ENCODE results near the gene DUSP22. TPM values are rescaled to one million over a fixed set of nuclear protein-coding genes. Genes with fewer than 3 reads are reported as not detected.

The DUSP22 gene
- total RNA-seq, 2 donors from 2014 or later, result 13.8 to 34.8 TPM

- Histone ChIP-seq H3K27me3 (no peaks in the 10 kb centered on the region), H3K4me1 (no peaks in the 10 kb centered on the region), H3K4me3 (no peak overlapping the region), H3K27ac (no peak overlapping the region), H3K9me3 (no peaks in the 10 kb centered on the region), H3K36me3 (replicated peaks in 1 of 2; ENCODE audit: insufficient read depth in 1 of 2, low read depth in 2 of 2) (peaks cover 0 to 2% of the 10 kb centered on the region in 2 donors)
- ATAC-seq, result no peak
- WGBS, 2 donors, result 59 to 75% methylated on average over 6 of the region's 6 CpGs
- TF ChIP-seq CTCF (IDR thresholded peaks at IDR 0.05), result no peak
- TF ChIP-seq POLR2A (IDR thresholded peaks at IDR 0.05), result no peak
- no peak for DNase-seq
- intact Hi-C loops (cut with DNase I), result no loop called here
Measured at GRCh38 chr6:349491-349921, 57.2 kb downstream of the DUSP22 start.

- TF ChIP-seq CTCF (IDR thresholded peaks at IDR 0.05) (no peak), POLR2A (IDR thresholded peaks at IDR 0.05) (no peak)
Measured at GRCh38 chr6:350371-350770, 58.1 kb downstream of the DUSP22 start.

GRCh38 chr6:351011-351866 lies 59.0 kb downstream of the DUSP22 start:
- 79 to 82% methylated on average over 31 of the region's 31 CpGs for WGBS, 2 donors
- no peak for DNase-seq

More at GRCh38 chr6:350371-350770, 58.1 kb downstream of the DUSP22 start:
- no peak overlapping the region for H3K27ac ChIP-seq
- WGBS, 2 donors, result 80 to 83% methylated on average over 9 of the region's 9 CpGs
- peaks cover 0 to 2% of the 10 kb centered on the region in 2 donors for H3K36me3 ChIP-seq (replicated peaks in 1 of 2; ENCODE audit: insufficient read depth in 1 of 2, low read depth in 2 of 2)
- H3K4me1 ChIP-seq, result no peaks in the 10 kb centered on the region
- no peaks in the 10 kb centered on the region for H3K9me3 ChIP-seq
- DNase-seq (no peak), ATAC-seq (no peak)
- no peaks in the 10 kb centered on the region for H3K27me3 ChIP-seq
- no peak overlapping the region for H3K4me3 ChIP-seq
- intact Hi-C loops (cut with DNase I), result no loop called here

GRCh38 chr6:351867-352289 lies 59.6 kb downstream of the DUSP22 start:
- H3K9me3 ChIP-seq, result no peaks in the 10 kb centered on the region
- ATAC-seq (no peak), DNase-seq (no peak)
- intact Hi-C loops (cut with DNase I), result no loop called here
- H3K27me3 ChIP-seq, result no peaks in the 10 kb centered on the region
- H3K4me1 ChIP-seq, result no peaks in the 10 kb centered on the region
- no peak overlapping the region for H3K4me3 ChIP-seq
- 70 to 91% methylated on average over 3 to 4 of the region's 4 CpGs for WGBS, 2 donors
- TF ChIP-seq CTCF (IDR thresholded peaks at IDR 0.05) (no peak), POLR2A (IDR thresholded peaks at IDR 0.05) (no peak)
- peaks cover 0 to 2% of the 10 kb centered on the region in 2 donors for H3K36me3 ChIP-seq (replicated peaks in 1 of 2; ENCODE audit: insufficient read depth in 1 of 2, low read depth in 2 of 2)
- no peak overlapping the region for H3K27ac ChIP-seq

More at GRCh38 chr6:351011-351866, 59.0 kb downstream of the DUSP22 start:
- Histone ChIP-seq H3K27ac (no peak overlapping the region), H3K9me3 (no peaks in the 10 kb centered on the region), H3K27me3 (no peaks in the 10 kb centered on the region), H3K4me3 (no peak overlapping the region), H3K4me1 (no peaks in the 10 kb centered on the region), H3K36me3 (replicated peaks in 1 of 2; ENCODE audit: insufficient read depth in 1 of 2, low read depth in 2 of 2) (peaks cover 0 to 2% of the 10 kb centered on the region in 2 donors)
- no peak for ATAC-seq
- intact Hi-C loops (cut with DNase I), result no loop called here
- TF ChIP-seq CTCF (IDR thresholded peaks at IDR 0.05), result no peak
- no peak for TF ChIP-seq POLR2A (IDR thresholded peaks at IDR 0.05)
